GOT3 (cell line): Measurements from ENCODE around the gene TSPAN18.

Experiments used
- DNase-seq: peaks from one replicate; lab custom pipeline; 2025; ENCODE audit warnings: mixed read lengths; lab: John Stamatoyannopoulos, UW

TSPAN18 gene

GRCh38 chr11:44711113-44711786, 15.5 kb upstream of the TSPAN18 start:
- no peak for DNase-seq

- no peak for DNase-seq
Observed at GRCh38 chr11:44711787-44712608, 14.8 kb upstream of the TSPAN18 start.

- DNase-seq, result no peak
Observed at GRCh38 chr11:44713022-44713421, 13.7 kb upstream of the TSPAN18 start.

- no peak for DNase-seq
Observed at GRCh38 chr11:44716256-44716655, 10.5 kb upstream of the TSPAN18 start.

- DNase-seq, result no peak
Observed at GRCh38 chr11:44718057-44718456, 8.7 kb upstream of the TSPAN18 start.

- no peak for DNase-seq
Observed at GRCh38 chr11:44718612-44719390, 8.0 kb upstream of the TSPAN18 start.

- no peak for DNase-seq
Observed at GRCh38 chr11:44725016-44725685, 1.6 kb upstream of the TSPAN18 start.

GRCh38 chr11:44725757-44726282, 942 bp upstream of the TSPAN18 start:
- DNase-seq, result no peak

- no peak for DNase-seq
Observed at GRCh38 chr11:44727114-44727372, 281 bp downstream of the TSPAN18 start.

- DNase-seq, result peak; percentile 32
Observed at GRCh38 chr11:44727373-44728287, 868 bp downstream of the TSPAN18 start.

- DNase-seq, result no peak
Observed at GRCh38 chr11:44728491-44728910, 1.7 kb downstream of the TSPAN18 start.

- DNase-seq, result no peak
Observed at GRCh38 chr11:44729063-44729462, 2.3 kb downstream of the TSPAN18 start.

GRCh38 chr11:44729713-44730112, 3.0 kb downstream of the TSPAN18 start:
- DNase-seq, result no peak

- no peak for DNase-seq
Observed at GRCh38 chr11:44730775-44731174, 4.0 kb downstream of the TSPAN18 start.

GRCh38 chr11:44731685-44732430, 5.1 kb downstream of the TSPAN18 start:
- no peak for DNase-seq

- DNase-seq, result no peak
Observed at GRCh38 chr11:44732564-44732963, 5.8 kb downstream of the TSPAN18 start.

GRCh38 chr11:44733877-44734276, 7.1 kb downstream of the TSPAN18 start:
- no peak for DNase-seq

- no peak for DNase-seq
Observed at GRCh38 chr11:44734843-44735381, 8.2 kb downstream of the TSPAN18 start.

- DNase-seq, result no peak
Observed at GRCh38 chr11:44736791-44737190, 10.0 kb downstream of the TSPAN18 start.
